HG02973 (cell line): Measurements from ENCODE around the gene ASAP3.
"Not testable (repeated sequence)": the region's sequence is repeated elsewhere in the genome, so short reads cannot be mapped to it uniquely, and the experiment has no call there.

ENCODE experiments used
- ATAC-seq: cut with Tn5 transposase; IDR thresholded peaks from one replicate; pipeline ENCODE4 v1.9.1; 2021; ENCODE audit warnings: moderate library complexity; ENCODE audit not compliant: unreplicated experiment

The ASAP3 gene

GRCh38 chr1:23399229-23399628 is 84.8 kb downstream of the ASAP3 start:
- no peak for ATAC-seq

GRCh38 chr1:23397908-23398307 is 86.1 kb downstream of the ASAP3 start:
- no peak for ATAC-seq

GRCh38 chr1:23396380-23396779 is 87.6 kb downstream of the ASAP3 start:
- ATAC-seq, result no peak

- no peak for ATAC-seq
Observed at GRCh38 chr1:23395849-23396248, 88.1 kb downstream of the ASAP3 start.

GRCh38 chr1:23395154-23395724 is 88.7 kb downstream of the ASAP3 start:
- no peak for ATAC-seq

GRCh38 chr1:23394684-23395083 is 89.3 kb downstream of the ASAP3 start:
- no peak for ATAC-seq

GRCh38 chr1:23394181-23394580 is 89.8 kb downstream of the ASAP3 start:
- no peak for ATAC-seq

- ATAC-seq, result no peak
Observed at GRCh38 chr1:23393706-23394105, 90.3 kb downstream of the ASAP3 start.

GRCh38 chr1:23392125-23392855 is 91.7 kb downstream of the ASAP3 start:
- no peak for ATAC-seq

GRCh38 chr1:23389837-23390321 is 94.1 kb downstream of the ASAP3 start:
- ATAC-seq, result no peak

- no peak for ATAC-seq
Observed at GRCh38 chr1:23387494-23387893, 96.5 kb downstream of the ASAP3 start.

- no peak for ATAC-seq
Observed at GRCh38 chr1:23385119-23385621, 98.8 kb downstream of the ASAP3 start.

GRCh38 chr1:23384312-23385058 is 99.5 kb downstream of the ASAP3 start:
- no peak for ATAC-seq

- ATAC-seq, result no peak
Observed at GRCh38 chr1:23383577-23384311, 100.2 kb downstream of the ASAP3 start.

- no peak for ATAC-seq
Observed at GRCh38 chr1:23381233-23381885, 102.6 kb downstream of the ASAP3 start.

- ATAC-seq, result no peak
Observed at GRCh38 chr1:23380719-23381118, 103.3 kb downstream of the ASAP3 start.

- ATAC-seq, result not testable (repeated sequence)
Observed at GRCh38 chr1:23380236-23380635, 103.7 kb downstream of the ASAP3 start.
